Ovary (tissue), 9 donors: ENCODE results near the gene STXBP2. TPM values are rescaled to one million over a fixed set of nuclear protein-coding genes. Genes with fewer than 3 reads are reported as not detected.

Experiments
- DNase-seq, 5 donors: peaks; one replicate each; pipeline ENCODE4 v3.0.0-alpha.2; 2019 to 2020
- H3K27ac ChIP-seq, 2 donors: fragments of 200-600 bp; one replicate each; pipeline versions ENCODE4 v1.5.1 to v1.8.0; 2019 to 2022
- H3K27me3 ChIP-seq: fragments of 200-600 bp; one replicate; pipeline ENCODE4 v1.8.0; 2022
- H3K36me3 ChIP-seq: fragments of 200-600 bp; sonication (generic); one replicate; pipeline ENCODE4 v1.5.1; 2019
- H3K4me1 ChIP-seq: one replicate; pipeline ENCODE4 v1.8.1; 2013; ENCODE audit warnings: mild to moderate bottlenecking, moderate library complexity; ENCODE audit not compliant: insufficient read depth
- H3K4me3 ChIP-seq: fragments of 200-600 bp; sonication (generic); one replicate; pipeline ENCODE4 v1.5.1; 2017
- H3K9me3 ChIP-seq, 2 donors: fragments of 200-600 bp in 1 of 2; sonication (generic) in 1 of 2; one replicate each; pipeline versions ENCODE4 v1.5.1 to v1.8.1; 2013 to 2019; ENCODE audit warnings: mild to moderate bottlenecking in 1 of 2, moderate library complexity in 1 of 2
- EP300 ChIP-seq: sonication (generic); formaldehyde crosslinking; IDR thresholded peaks from one replicate; pipeline ENCODE4 v1.6.1; 2017; ENCODE audit warnings: antibody characterized with exemption
- POLR2A ChIP-seq: fragments of 450-650 bp; IDR thresholded peaks from one replicate; pipeline ENCODE4 v1.6.1; 2017; ENCODE audit warnings: antibody characterized with exemption, mild to moderate bottlenecking, moderate library complexity
- WGBS, 3 donors: extraction: QIAGEN DNeasy Blood & Tissue Kit in 1 of 3; methylation state at CpG; one replicate each; pipeline versions ENCODE4 v1.1.5 to v1.1.7; 2013 to 2017; 5-methylcytosine and 5-hydroxymethylcytosine counted together
- intact Hi-C, 4 donors: fragments of 100-400 bp; cut with DNase I; formaldehyde crosslinking; loops; one replicate each; pipeline versions ENCODE4 v1.11.0 to v1.15.1; 2022 to 2023
- polyA plus RNA-seq, 2 donors: library from polyadenylated mRNA; stranded (reverse); fragments of 200-250 nt in 1 of 2; fragments of 350-450 nt in 1 of 2; fragmentation: Illumina TruSeq in 1 of 2; extraction: RNeasy Lipid Tissue Mini Kit (QIAGEN cat#74804) in 1 of 2; gene quantifications; one replicate each; pipeline ENCODE4 v1.2.3, GENCODE V29; 2013 to 2014
- total RNA-seq, 7 donors: library from RNA; depleted of rRNA in 2 of 7; stranded (reverse); fragments of >200 nt in 2 of 7; fragmentation: NEBNext Ultra II Directional in 3 of 7; extraction: Animal tissue kit (Norgen Biotek cat#: 25700) in 3 of 7; gene quantifications; one replicate each; pipeline versions ENCODE4 v1.1.0 to v1.2.4, GENCODE V29; 2016 to 2023
- TF ChIP-seq, protein P1 (sequence below), 3 donors: fragments of 450-650 bp in 2 of 3; fragments of 200-600 bp in 1 of 3; IDR thresholded peaks; one replicate each; pipeline versions ENCODE4 v1.5.1 to v1.8.0; 2016 to 2022; ENCODE audit warnings: antibody characterized with exemption in 3 of 3, mild to moderate bottlenecking in 1 of 3
- donor health status: DM: no; HTN: no; CAD: no; lungs with moderate emphysema.
- donor health status: DM: no; HTN: no; CAD: no.
- donor health status: Bipolar disorder and iron deficiency.
- donor health status: DM: yes; HTN: yes; CAD: no.
- donor health status: DM: no; HTN: no; CAD: no.
- donor health status: DM: yes; HTN: yes; CAD: no.

The STXBP2 gene
- total and polyA plus RNA-seq, 9 donors, result 4.9 to 35.6 (median 11.4) TPM

DNA sequence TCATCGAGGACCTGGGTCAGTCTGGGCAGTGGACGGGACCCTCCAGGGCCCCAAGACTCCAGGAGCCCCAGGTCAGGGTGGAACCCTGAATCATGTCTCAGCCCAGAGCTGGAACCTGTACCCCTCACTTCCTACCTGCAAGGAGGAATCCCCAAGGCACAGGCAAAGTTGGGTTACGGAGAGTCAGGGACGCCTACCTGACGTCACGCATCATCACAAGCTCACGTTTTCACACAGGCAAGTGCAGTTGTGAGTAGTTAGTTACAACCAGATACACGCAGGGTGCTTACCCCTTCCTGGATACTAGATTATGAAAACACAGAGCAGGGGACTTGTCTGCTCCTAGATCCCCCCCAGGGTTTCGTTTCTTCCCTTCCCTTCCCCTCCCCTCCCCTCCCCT is 33.9 kb downstream of the STXBP2 start:
- Histone ChIP-seq H3K36me3 (no peaks in the 10 kb centered on the region), H3K9me3 (no peaks in the 10 kb centered on the region), H3K27me3 (no peaks in the 10 kb centered on the region), H3K27ac (no peak overlapping the region), H3K4me1 (no peaks in the 10 kb centered on the region), H3K4me3 (no peak overlapping the region)
- TF ChIP-seq, protein P1, sequence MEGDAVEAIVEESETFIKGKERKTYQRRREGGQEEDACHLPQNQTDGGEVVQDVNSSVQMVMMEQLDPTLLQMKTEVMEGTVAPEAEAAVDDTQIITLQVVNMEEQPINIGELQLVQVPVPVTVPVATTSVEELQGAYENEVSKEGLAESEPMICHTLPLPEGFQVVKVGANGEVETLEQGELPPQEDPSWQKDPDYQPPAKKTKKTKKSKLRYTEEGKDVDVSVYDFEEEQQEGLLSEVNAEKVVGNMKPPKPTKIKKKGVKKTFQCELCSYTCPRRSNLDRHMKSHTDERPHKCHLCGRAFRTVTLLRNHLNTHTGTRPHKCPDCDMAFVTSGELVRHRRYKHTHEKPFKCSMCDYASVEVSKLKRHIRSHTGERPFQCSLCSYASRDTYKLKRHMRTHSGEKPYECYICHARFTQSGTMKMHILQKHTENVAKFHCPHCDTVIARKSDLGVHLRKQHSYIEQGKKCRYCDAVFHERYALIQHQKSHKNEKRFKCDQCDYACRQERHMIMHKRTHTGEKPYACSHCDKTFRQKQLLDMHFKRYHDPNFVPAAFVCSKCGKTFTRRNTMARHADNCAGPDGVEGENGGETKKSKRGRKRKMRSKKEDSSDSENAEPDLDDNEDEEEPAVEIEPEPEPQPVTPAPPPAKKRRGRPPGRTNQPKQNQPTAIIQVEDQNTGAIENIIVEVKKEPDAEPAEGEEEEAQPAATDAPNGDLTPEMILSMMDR (IDR thresholded peaks at IDR 0.05), result no peak
- TF ChIP-seq EP300 (no peak), POLR2A (no peak)
- DNase-seq, result no peak
- WGBS, 3 donors, result 15 to 30% (median 29%) methylated on average over 9 of the region's 9 CpGs
- intact Hi-C loops, result loop anchor here in 1 of 4 donors (10.0 kb wide), 1 partner anchor 316 kb away; no protein-coding TSS in a partner anchor

DNA sequence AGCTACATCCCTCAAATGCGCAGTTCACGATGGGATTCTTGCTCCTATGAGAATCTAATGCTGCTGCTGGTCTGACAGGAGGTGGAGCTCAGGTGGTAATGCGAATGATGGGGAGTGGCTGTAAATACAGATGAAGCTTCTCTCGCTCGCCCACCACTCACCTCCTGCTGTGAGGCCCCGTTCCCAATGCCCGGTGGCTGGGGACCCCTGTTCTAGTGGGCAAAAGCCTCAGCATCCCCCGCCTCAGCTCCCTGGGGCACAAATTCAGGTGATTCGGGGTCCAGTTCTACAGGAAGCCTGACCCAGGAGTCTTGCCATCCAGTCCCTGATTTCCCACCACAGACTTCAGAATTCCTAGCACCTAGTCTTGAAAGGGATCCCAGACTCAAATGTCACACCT is 35.6 kb downstream of the STXBP2 start:
- no peaks in the 10 kb centered on the region for H3K27me3 ChIP-seq
- TF ChIP-seq EP300, result no peak
- TF ChIP-seq, protein P1 (IDR thresholded peaks at IDR 0.05), result no peak
- TF ChIP-seq POLR2A, result no peak
- 39 to 47% (median 42%) methylated on average over 9 of the region's 9 CpGs for WGBS, 3 donors
- H3K36me3 ChIP-seq, result no peaks in the 10 kb centered on the region
- no peak for DNase-seq
- H3K4me3 ChIP-seq, result no peak overlapping the region
- H3K27ac ChIP-seq, result no peak overlapping the region
- no peaks in the 10 kb centered on the region for H3K4me1 ChIP-seq
- intact Hi-C loops, result loop anchor here in 1 of 4 donors (10.0 kb wide), 1 partner anchor 318 kb away; no protein-coding TSS in a partner anchor
- H3K9me3 ChIP-seq, result no peaks in the 10 kb centered on the region

DNA sequence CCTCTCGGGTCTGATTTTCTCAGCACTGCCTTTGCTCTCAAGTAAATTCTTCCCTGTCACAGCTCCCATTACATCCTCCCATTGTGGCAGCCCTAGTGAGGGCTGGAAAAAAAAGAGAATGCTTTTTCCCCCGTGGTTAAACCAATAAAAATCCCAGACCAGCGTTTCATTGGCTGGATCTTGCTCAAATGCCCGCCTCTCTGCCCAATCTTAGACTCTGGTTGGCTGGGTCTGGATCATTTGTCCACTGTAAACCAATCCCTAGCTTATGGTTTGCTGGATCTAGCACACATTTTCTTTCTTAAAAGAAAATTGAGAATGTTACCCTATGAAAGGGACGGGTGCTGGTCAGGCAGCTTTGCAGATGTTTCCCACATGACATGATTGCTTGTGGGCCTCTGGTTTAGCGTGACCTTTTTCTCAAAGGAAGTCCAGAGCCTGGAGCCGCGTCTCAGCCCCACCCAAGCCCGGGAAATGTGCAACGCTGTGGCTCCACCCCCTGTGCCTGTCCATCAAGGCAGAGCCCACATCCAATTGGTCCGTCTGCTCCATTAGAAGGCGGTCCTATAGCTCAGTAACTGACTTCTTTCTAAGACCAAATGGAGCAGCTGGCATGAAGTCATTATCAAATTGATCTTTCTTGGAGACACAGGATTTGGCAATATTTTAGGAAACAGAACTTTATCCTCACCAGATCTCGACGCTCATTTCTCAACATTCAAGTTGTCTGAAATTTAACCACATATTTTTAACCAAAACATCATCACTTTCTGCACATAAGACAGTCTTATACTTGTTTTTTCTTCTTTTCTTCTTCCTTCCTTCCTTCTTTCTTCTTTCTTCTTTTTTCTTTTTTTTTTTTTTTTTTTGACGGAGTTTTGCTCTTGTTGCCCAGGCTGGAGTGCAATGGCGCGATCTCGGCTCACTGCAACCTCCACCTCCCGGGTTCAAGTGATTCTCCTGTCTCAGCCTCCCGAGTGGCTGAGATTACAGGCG is 37.4 kb downstream of the STXBP2 start:
- Histone ChIP-seq H3K36me3 (no peaks in the 10 kb centered on the region), H3K4me1 (no peaks in the 10 kb centered on the region), H3K27me3 (no peaks in the 10 kb centered on the region), H3K4me3 (no peak overlapping the region), H3K9me3 (no peaks in the 10 kb centered on the region), H3K27ac (no peak overlapping the region)
- no peak for DNase-seq
- intact Hi-C loops, result loop anchor here in 2 of 4 donors (5.0 to 10.0 kb wide), 2 partner anchors 317 to 320 kb away; no protein-coding TSS in a partner anchor
- 50 to 54% (median 53%) methylated on average over 18 to 21 of the region's 21 CpGs for WGBS, 3 donors
- TF ChIP-seq POLR2A, result no peak
- TF ChIP-seq, protein P1 (IDR thresholded peaks at IDR 0.05), result no peak
- TF ChIP-seq EP300, result no peak

DNA sequence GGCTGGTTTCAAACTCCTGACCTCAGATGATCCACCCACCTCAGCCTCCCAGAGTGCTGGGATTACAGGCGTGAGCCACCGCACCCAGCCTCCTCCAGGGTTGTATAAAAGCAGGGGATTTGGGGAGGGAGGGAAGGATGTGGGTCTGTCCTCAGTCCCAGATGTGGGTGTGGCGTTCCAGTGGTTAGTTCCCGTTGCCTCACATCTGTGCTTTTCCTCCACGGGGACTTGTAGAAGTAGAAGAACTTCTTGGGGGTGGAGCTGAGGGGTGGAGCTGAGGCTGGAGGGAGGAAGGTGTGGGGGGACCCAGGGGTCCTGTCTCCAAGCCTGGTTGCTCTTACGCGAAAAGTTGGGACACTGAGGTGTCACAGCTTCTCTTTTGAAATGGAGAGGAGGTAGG is 39.5 kb downstream of the STXBP2 start:
- no peak for DNase-seq
- no peaks in the 10 kb centered on the region for H3K9me3 ChIP-seq
- H3K36me3 ChIP-seq, result no peaks in the 10 kb centered on the region
- intact Hi-C loops, result loop anchor here in 2 of 4 donors (5.0 to 10.0 kb wide), 2 partner anchors 319 to 322 kb away; no protein-coding TSS in a partner anchor
- TF ChIP-seq, protein P1 (IDR thresholded peaks at IDR 0.05), result no peak
- TF ChIP-seq EP300 (no peak), POLR2A (no peak)
- no peak overlapping the region for H3K4me3 ChIP-seq
- peaks cover under 1% of the 10 kb centered on the region for H3K4me1 ChIP-seq
- 40 to 44% (median 41%) methylated on average over 7 of the region's 7 CpGs for whole genome bisulfite sequencing, 3 donors
- H3K27me3 ChIP-seq, result no peaks in the 10 kb centered on the region
- H3K27ac ChIP-seq, result no peak overlapping the region
